Kasumi-1 (cell line): ENCODE data around the gene TPM1.

Source experiments
- DNase-seq, 2 experiments: peaks; one replicate each; lab custom pipeline; 2025; lab: John Stamatoyannopoulos, UW

TPM1 gene

DNA sequence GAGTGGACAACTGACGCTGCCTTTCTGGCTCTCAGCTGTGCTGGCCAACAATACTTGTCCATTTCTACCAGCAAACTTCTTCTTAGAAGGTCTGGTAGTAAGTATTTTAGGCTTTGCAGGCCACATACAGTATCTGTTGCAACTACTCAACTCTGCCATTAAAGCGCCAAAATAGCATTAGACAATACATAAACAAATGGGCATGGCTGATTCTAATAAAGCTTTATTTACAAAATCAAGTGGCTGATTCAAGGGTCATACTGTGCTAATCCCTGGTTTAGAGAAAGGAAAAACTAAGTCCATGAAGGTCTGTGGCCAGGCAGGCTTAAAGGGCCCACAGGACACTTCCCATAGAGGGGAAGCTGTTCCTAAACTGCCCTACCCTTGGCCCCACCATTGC is 26.3 kb upstream of the TPM1 start:
- DNase-seq = no peak

DNA sequence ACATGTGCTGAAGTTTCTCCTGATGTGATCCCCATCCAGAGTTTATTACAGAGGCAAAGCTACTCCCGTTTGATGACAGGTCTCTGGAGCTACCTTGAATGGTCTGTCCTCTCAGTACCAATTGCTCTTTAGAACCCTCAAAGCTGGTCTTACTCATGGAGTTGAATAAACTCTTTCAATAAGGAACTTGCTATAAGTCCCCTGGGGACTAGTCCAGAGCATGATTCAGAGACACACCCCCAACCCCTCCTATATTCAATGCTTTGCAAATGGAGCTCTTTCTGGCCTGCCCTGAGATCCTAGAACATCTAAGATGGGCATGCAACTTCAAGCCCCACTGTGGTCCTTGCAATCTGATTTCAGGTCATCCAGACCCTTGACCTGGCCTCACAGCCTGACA is 23.9 kb upstream of the TPM1 start:
- DNase-seq = no peak

DNA sequence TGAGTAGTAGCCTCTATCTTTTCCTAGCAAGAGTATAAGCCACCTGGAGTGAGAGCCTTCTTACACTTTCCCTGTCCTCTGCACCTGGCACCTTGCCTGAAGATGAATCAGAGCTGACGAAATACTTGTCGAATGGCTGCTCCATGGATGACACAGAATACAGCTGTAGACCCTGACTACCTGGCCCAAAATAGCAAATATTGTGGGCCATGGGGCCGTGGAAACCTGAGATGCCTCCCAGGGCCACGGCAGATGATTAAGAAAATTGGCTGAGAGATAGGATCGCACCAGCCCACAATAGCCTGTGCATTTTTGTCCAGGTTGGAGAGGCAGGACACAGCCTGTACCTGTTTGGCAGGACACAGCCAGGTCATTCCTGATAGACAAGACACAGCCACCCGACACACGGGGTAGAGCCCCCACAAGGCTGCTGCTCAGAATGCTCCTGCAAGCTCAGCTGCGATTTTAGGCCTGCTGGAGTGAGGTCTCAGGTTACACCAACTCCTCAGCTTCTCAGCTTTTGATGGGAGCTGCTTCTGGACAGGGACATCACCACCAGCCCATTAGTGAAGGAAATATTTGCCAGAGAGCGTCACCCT is 22.9 kb upstream of the TPM1 start:
- no peak for DNase-seq

DNA sequence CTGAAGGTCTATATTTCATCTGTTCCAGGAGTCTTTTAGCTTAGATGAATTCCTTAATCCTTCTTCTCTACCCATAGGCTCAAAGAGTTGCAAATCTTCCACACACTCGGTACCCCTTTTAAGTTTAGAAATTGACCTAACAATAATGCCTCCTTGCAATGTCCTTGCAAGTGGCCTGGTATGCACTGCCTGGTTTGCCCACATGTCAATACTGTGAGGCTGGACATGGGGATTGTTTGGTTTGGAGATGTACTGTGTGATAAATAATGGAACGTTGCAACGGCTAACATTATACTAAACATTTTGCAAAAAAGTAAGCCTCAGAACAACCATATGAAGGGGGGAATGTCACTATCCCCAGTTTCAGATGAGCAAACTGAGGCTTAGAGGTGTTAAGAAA is 22.4 kb upstream of the TPM1 start:
- no peak for DNase-seq

DNA sequence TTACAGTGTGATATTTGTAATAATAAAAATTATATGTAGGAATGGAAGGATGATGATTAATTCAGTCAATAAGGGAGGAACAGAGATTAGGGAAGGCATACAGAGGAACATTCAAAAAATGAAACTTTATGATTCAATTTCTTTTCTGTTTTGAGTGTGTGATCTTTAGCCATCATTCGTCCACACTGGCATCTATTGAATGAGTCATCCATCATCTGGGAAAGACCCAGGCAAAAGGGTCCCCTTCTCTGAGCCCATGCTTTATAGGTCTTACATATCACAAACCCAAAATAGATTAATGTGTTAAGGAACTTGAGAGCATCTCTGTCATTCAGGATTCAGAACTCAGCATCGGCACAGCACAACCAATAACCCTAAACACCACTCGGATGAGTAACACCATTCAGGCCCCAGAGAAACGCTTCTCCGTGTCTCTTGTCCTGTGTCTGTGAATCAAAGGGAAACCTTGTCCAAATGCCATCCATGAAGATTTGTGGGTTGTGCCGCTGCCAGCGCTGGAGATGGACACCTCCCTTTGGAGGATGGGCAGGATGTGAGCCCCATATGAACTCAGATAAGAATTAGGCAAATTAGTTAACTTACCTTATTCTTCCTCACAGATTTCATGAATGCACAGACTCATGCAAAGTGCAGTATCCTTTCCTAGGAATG is 21.7 kb upstream of the TPM1 start:
- no peak for DNase-seq

DNA sequence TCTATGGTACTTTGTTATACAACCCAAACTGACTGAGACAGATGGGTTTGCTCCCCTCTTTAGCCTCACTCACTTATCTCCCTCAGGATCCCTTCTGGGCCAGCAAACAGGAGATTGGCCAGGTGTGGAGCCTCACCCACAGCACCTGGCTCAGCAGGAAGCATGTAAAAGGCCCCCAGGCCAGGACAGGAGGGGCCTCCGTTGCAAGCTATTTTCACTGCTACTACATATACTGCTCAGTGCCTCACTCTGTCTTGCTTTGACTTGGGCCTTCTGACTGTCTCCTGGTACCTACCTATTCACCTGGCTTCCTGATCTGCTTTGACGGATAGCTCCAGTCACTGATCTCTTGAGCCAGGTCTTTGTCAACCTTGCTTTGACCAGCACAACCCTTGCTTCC is 20.4 kb upstream of the TPM1 start:
- DNase-seq = no peak

DNA sequence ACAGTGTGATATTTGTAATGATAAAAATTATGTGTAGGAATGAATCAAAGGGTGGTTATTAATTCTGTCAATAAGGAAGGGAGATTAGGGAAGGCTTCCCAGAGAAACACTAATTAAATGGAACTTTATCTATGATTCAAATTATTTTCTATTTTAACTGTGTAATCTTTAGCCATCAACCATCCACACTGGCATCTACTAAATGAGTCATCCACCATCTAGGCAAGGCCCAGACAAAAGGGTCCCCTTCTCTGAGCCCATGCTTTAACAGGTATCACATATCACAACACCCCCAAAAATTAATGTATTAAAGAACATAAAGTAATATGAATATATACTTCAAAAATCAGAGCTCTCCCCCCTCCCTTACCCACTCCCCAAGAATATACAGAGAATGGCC is 19.9 kb upstream of the TPM1 start:
- DNase-seq = no peak

DNA sequence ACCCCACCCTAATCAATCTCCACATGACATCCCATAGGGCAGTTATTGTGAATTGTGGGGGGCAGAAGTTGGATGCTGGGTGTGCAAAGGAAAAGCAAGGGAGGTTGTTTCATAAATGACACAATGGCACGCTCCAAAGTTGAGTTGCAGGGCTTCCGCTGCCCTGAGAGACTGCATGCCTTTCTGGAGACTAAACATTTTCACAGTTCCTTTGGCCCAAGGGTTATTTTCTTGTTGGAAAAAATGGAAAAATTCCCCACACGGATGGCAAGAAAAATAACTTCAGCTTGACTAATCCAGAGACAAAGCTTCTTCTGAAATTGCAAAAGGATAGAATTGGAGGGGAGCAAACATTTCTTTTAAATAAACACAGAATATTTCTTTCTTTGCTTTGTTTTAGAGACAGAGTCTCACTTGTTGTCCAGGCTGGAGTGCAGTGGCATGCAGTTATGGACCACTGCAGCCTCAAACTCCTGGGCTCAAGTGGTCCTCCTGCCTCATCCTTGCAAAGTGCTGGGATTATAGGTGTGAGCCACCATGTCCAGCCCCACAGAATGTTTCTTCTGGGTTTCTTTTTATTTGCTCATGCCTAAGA is 19.1 kb upstream of the TPM1 start:
- DNase-seq = no peak

DNA sequence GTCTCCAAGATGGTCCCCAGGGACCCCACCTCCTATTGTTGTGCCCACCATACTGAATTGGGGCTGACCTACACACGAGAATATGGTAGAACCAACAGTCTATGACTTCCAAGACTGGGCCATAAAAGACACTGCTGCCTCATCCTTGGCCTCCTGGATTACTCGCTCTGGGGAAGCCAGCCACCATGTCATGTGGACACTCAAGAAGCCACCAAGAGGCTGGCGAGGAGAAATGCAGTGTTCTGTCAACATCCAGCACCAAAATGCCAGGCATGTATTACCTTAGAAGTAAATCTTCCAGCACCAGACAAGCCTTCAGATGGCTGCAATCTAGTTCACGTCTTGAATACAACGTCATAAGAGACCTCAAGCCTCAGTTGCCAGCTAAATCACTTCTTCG is 17.1 kb upstream of the TPM1 start:
- peak in 1 of 2 experiments; percentile 7 for DNase-seq

DNA sequence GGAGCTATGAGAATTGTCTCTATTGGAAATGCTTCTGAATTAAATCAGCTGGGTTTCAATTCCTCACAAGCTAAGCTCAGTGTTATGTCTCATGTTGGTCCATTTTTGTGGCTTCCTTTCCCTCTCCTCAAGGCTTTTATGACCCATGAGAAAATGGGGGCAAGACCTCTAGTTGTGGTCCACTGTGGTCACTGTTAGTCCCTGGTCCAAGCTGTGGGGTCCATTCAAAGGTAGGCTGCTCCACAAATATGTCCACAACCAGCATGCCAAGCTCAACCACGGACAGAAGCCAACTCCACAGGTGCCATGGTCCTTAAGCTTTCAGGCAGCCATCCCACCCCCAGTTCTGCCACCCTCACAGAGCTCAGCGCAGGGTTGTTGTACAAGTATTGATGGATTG is 14.9 kb upstream of the TPM1 start:
- no peak for DNase-seq

DNA sequence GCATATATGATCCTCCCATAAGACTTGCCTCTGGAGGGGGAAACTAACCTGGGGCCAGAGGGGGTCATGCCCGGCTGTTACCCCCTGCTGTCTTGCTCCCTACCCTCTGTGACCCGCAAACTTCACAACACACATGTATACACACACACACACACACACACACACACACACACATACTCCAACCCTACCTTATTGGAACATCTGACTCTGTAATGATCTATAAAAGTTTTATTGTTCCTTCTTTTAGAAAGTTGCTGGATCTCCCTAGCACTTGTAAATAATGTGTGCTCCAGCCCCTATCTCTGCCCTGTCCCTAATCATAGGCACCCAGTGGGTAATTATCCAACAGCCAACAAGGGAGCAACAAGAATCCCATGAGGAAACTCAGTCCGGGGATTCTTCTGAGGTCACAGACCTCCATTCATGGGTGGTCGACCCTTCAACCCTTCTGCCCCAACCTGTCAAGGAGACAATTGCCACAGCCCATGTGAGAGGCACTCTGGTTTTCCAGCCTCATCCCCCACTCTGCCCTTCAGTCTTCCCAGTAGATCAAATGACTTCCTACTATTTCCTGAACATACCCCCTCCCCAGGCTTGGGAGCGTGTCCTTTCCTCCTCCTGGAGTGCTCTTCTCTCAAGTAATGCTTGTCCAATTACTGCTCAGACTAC is 14.0 kb upstream of the TPM1 start:
- DNase-seq = no peak

DNA sequence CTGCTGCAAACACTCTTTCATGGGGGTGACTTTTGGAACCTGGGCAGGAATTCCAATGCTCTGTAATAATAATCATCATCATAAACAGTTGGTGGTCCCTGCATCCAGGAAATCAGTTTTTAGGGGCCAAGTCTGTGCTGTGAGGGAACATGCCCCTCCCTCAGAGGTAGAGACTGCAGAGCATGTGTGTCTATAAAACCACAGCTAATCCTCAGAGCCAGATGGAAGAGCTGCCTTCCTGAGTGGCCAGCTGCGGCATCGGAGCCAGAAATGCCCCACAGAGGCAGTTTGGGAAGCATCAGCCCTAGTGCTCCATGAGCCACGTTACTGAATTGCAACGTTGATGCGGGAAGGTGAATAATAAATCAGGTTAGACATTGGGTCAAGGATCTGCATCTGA is 12.9 kb upstream of the TPM1 start:
- no peak for DNase-seq

DNA sequence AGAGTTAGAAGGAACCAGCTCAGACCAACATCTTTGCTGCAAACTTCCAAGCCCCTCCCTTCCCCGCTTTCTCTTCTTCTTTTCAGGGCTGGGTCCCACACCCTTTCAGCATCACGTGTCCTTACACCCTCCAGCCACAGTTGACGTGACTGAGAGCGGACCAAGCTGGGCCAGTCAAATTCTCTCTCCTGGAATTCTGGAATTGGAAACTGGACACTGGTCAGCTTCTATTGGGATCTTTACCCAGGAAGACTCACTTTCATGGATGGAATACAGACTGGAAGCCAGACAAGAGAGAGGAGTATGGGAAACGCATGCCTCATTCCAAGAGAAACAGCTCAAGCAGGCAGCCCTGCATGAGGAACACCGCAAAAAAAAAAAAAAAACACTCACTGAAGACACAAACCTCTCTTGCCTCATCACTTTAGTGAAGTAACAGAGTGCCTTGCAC is 12.4 kb upstream of the TPM1 start:
- no peak for DNase-seq

DNA sequence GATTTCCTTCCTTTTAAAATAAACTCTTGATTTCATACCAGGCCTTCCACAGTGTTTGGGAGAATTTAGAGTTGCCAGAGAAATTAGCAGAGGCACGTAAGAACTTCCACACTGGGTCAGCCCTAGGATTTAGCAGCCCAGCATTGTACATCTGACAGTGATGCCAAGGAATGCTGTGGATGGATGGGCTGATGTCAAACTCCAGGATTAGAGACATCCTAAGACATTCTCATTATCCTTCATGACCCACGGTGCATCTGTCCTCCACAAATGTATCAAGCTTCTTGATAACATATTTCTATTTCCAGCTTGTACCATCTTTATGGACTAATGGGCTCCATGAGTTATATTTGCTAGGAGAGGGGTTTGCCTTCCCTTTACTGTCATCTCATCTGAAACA is 8.0 kb upstream of the TPM1 start:
- DNase-seq = no peak

DNA sequence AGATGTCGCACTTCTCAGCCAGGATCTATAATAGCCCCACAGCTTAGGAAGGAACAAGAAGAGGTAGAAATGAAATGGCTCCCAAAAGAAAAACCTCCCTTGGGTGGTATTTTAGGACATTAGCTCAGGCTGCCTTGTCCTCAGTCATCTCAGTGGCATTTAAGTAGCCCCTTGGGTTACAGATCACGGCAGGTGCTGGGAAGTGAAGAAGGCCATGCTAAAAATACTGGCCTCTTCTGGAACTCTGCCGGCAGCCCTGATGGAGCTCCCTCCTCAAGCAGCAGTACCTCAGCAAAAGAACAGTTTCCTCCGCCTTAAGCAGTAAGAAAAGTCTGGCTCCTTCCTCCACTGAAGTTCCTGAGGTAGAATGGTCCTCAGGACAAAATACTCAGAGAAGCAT is 7.3 kb upstream of the TPM1 start:
- no peak for DNase-seq

DNA sequence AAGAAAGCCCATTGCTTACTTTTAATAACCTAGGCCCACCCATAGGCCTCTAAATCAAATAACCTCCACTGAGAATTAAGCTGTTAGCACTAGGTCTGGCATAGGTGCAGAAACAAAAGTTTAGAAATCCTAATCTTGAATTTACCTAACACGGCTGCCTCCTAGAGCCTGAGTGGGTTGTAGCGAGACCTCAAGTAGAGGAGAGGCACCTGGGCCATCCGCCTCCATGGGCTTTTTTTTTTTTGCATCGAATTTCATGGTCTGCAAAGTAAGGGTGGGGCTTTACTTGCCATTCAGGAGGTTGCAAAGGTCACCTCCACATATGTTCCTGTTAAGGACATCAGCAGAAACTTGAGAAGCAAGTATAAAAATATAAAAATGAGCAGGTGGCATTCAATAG is 6.6 kb upstream of the TPM1 start:
- DNase-seq = no peak

DNA sequence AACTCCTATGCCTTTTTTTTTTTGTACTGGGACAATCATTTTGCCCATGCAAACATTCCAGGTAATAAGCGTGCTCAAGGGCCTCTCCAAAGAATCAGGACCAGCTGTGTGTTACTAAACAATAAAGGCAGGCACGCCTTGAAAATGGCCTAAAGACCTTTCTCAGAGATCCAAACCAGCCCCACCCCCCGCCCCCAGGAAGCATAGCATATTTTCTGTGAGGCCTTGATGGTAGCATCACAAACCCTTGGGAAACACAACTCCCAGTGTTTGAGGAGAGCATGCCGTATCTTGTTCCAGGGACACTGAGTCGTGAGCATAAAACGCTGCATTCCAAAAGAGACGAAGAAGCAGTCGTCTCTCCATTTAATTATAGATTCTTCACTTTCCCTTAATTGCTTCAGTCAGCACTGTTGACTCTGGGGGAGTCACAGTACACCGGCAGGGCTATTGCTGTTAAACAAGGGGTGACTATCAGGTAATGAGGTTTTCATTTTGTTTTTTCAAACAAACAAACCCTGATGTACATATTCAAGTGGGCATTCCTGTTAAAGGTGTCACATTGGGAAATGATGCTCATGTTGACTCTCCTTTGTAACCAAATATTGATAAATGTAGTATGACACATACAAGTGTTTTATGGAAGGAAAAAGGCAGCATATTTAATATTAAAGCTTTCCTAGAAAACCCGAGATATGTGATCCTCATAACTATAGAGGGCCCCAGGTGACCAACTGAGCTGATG is 4.4 kb upstream of the TPM1 start:
- no peak for DNase-seq

DNA sequence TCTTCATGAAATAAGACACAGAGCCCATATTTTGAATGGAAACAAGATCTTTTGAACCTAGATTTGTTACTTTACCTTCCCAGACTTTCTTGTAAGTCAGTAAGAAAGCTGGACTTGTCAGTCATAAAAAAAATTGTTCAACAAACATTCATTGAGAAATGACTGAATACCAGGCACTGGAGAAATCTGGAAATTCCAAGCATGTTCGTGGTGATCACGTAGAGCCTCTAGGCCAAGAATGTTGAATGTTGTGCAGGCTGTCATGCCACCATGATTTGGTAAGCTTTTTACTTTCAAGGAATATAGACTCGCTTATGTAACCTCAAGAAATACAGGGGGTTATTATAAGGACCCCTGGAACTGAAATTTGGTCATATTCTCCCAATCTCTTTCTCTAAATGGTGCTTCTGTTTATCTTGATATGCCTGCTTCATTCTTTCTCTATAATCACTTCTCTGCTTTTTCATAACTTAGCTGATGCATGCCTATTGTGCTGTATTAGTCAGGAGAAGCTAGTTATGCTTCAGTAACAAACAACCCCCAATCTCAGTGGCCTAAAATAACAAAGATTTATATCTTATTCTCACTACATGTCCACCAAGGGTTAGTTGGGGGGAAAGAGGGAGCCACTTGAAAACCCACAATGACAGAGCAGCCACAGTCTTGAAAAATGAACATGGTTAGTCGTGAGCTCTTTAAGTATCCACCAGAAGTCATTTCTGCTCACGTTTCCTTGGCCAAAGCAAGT is 3.4 kb upstream of the TPM1 start:
- DNase-seq = no peak

DNA sequence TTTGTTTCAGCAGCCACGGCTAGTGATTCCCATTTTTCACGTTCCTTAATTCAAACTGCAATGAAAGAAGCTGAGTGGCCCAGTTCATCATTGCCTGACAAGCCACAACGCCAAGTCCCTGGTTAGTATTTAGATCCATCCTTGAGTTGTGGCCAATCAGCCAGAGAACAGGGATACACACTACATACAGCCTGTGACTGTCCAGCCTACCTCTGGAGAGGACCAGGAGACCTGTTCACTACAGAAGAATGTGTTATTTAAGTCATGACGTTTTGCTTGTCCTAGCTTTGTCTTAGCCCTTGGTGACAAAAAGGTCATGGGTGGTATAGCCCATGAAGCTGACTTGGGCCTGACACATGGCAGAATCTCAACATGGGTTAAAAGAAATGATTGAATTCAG is 2.7 kb upstream of the TPM1 start:
- DNase-seq = no peak

DNA sequence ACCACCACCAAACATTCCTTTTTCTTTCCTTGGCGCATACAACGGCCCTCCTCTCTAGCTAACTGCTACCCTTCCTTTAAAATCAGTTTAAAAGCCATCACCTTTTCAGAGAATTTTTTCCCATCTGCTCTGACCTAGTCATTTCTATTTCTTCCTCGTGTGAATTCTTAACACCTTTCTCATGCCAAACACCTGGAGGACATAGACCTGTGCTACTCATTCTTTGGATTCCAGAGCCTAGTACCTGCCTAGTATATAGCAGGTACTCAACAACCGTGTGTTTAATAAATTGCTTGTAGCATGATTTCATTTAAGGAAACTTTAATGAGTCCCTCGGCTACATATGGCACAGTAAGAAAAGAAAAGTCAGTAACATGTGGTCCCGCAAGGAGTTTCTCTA is 2.0 kb upstream of the TPM1 start:
- no peak for DNase-seq

DNA sequence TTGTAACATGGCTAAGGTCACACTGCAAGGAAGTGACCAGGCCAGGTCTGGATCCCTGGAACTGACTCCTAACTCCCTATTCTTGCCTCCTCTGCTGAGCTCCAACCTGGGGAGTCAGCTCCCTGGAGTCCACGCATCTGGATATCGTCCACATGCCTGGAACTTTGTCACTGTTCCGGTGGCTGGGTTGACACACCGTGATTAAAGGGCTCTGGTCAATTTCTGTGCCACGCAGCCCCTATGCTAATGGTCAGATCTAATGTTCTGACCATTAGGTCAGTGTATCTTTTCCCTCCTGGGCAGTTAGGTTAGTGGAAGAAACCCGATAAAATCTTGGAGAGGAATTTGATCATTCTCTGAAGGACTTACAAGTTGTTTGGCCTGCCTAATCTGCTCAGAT is 1.6 kb upstream of the TPM1 start:
- no peak for DNase-seq

DNA sequence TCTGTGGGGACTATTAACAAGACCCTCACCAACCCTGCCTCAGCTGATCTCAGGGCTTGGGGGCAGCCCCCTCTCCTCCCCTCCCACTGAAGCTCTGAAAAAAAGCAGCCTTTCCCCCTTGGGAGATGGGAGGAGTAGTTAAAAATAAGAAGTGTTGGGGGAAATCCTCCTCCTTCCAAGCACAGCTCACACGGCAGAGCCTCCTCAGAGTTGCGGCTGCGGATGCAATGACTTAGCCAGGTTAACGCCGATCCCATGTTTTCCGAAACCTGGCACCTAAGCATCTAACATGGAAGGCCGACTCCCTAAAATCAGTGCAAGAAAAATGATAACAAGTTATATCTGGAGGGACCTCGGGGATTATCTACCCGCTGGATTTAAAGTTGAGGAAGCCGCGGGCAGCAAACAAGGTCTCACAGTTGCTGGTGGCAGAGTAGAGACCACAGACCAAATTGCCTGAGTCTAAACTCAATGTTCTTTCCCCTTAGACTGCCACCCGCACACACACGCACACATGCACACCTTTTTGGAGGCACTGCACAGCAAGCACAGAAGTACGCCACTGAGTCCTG is 1.1 kb upstream of the TPM1 start:
- no peak for DNase-seq
